Activated CD8-positive, alpha-beta T cell treated with anti-CD3 and anti-CD28 coated beads for 36 hours (primary cell): Measurements from ENCODE around the gene IFNAR2. TPM values are rescaled to one million over a fixed set of nuclear protein-coding genes. Genes with fewer than 3 reads are reported as not detected.

ENCODE experiments used
- ATAC-seq: fragments of 200-7000 bp; cut with Tn5 transposase; one replicate; pipeline ENCODE4 v1.10.0; 2021; ENCODE audit warnings: mild to moderate bottlenecking, moderate library complexity
- CTCF ChIA-PET: fragments of 350-600 bp; sonication (Branson Sonifier 250); formaldehyde crosslinking; loops from one replicate; lab custom pipeline; 2021; ENCODE audit warnings: antibody characterized with exemption; lab: Charles Lee
- POLR2A ChIA-PET: fragments of 350-600 bp; sonication (Branson Sonifier 250); formaldehyde crosslinking; loops from one replicate; lab custom pipeline; 2021; ENCODE audit warnings: antibody characterized with exemption; lab: Charles Lee
- DNase-seq: peaks from one replicate; pipeline ENCODE4 v3.0.0-alpha.2; 2020
- H3K27ac Mint-ChIP-seq: one replicate; pipeline ENCODE4 v1.8.0; 2021; ENCODE audit warnings: mild to moderate bottlenecking, mixed read lengths
- H3K27me3 Mint-ChIP-seq: one replicate; pipeline ENCODE4 v1.8.0; 2021; ENCODE audit warnings: mixed read lengths
- H3K36me3 Mint-ChIP-seq: one replicate; pipeline ENCODE4 v1.8.0; 2021; ENCODE audit warnings: low read depth, mixed read lengths
- H3K4me1 Mint-ChIP-seq: one replicate; pipeline ENCODE4 v1.8.0; 2021; ENCODE audit warnings: low read depth, mixed read lengths
- H3K4me3 Mint-ChIP-seq: one replicate; pipeline ENCODE4 v1.8.0; 2021; ENCODE audit warnings: mild to moderate bottlenecking, moderate library complexity, mixed read lengths
- H3K9me3 Mint-ChIP-seq: one replicate; pipeline ENCODE4 v1.8.0; 2021; ENCODE audit warnings: mixed read lengths
- CTCF ChIP-seq: fragments of 200-600 bp; IDR thresholded peaks from one replicate; pipeline ENCODE4 v1.8.0; 2022; ENCODE audit warnings: antibody characterized with exemption, mild to moderate bottlenecking
- intact Hi-C: fragments of 100-400 bp; cut with micrococcal nuclease; formaldehyde crosslinking; loops from one replicate; pipeline ENCODE4 v1.10.0; 2022
- total RNA-seq, 2 experiments: library from RNA; stranded (reverse); gene quantifications; one replicate each; pipeline ENCODE4 v1.2.3, GENCODE V29; 2021

The IFNAR2 gene
- total RNA-seq, 2 experiments from 2014 or later = 34.3 to 38.6 TPM

GRCh38 chr21:33231526-33231925, 1.8 kb downstream of the IFNAR2 start:
- peaks cover 25% of the 10 kb centered on the region for H3K36me3 Mint-ChIP-seq
- ChIA-PET POLR2A (interaction anchor here (1.0 to 1.5 kb wide), 3 partner anchors 13 to 34 kb away, joined by 4 to 10 read pairs (median 4); partner anchors contain the start of gene IL10RB), CTCF (interaction anchor here (1.2 to 1.4 kb wide), 2 partner anchors 93 to 130 kb away, joined by 3 to 4 read pairs; partner anchors contain the start of gene IFNAR1)
- H3K27me3 Mint-ChIP-seq = no peaks in the 10 kb centered on the region
- H3K4me1 Mint-ChIP-seq = peaks cover 59% of the 10 kb centered on the region
- ATAC-seq (peak; percentile 66), DNase-seq (peak; percentile 75)
- intact Hi-C loops = no loop called here
- TF ChIP-seq CTCF = no peak
- H3K9me3 Mint-ChIP-seq = no peaks in the 10 kb centered on the region
- peak overlapping the region; percentile 87 for H3K4me3 Mint-ChIP-seq
- H3K27ac Mint-ChIP-seq = peak overlapping the region; percentile 90

GRCh38 chr21:33232291-33233034, 2.7 kb downstream of the IFNAR2 start:
- Mint-ChIP-seq H3K9me3 (no peaks in the 10 kb centered on the region), H3K36me3 (peaks cover 30% of the 10 kb centered on the region), H3K27ac (peak overlapping the region; percentile 90), H3K4me3 (peak overlapping the region; percentile 87), H3K4me1 (peaks cover 64% of the 10 kb centered on the region), H3K27me3 (no peaks in the 10 kb centered on the region)
- intact Hi-C loops = no loop called here
- POLR2A ChIA-PET = interaction anchor here (0.9 to 1.5 kb wide), 4 partner anchors 14 to 93 kb away, joined by 3 to 10 read pairs (median 4); partner anchors contain the start of genes IFNAR1 and IL10RB
- no peak for DNase-seq
- no peak for TF ChIP-seq CTCF
- ATAC-seq = no peak
- CTCF ChIA-PET = interaction anchor here (0.7 to 1.4 kb wide), 2 partner anchors 32 to 130 kb away, joined by 3 to 4 read pairs; no protein-coding TSS in a partner anchor

GRCh38 chr21:33234635-33235520, 5.1 kb downstream of the IFNAR2 start:
- DNase-seq (peak; percentile 59), ATAC-seq (peak; percentile 10)
- Mint-ChIP-seq H3K9me3 (no peaks in the 10 kb centered on the region), H3K27me3 (no peaks in the 10 kb centered on the region), H3K4me3 (no peak overlapping the region), H3K27ac (peak overlapping the region; percentile 77), H3K36me3 (peaks cover 32% of the 10 kb centered on the region), H3K4me1 (peaks cover 71% of the 10 kb centered on the region)
- no peak for TF ChIP-seq CTCF
- ChIA-PET CTCF (interaction anchor here (1.1 to 1.9 kb wide), 2 partner anchors 9 to 38 kb away, joined by 4 to 8 read pairs; no protein-coding TSS in a partner anchor), POLR2A (interaction anchor here (0.6 to 1.8 kb wide), 7 partner anchors 16 to 90 kb away, joined by 3 to 8 read pairs (median 3); partner anchors contain the start of genes IFNAR1 and IL10RB)
- intact Hi-C loops = loop anchor here (5.0 kb wide), 1 partner anchor 147 kb away; no protein-coding TSS in a partner anchor

- ChIA-PET CTCF (no interaction called here), POLR2A (interaction anchor here (2.2 kb wide), 1 partner anchor 10 kb away, joined by 7 read pairs; no protein-coding TSS in a partner anchor)
- ATAC-seq (no peak), DNase-seq (no peak)
- H3K4me1 Mint-ChIP-seq = peaks cover 83% of the 10 kb centered on the region
- intact Hi-C loops = loop anchor here (5.0 kb wide), 1 partner anchor 146 kb away; no protein-coding TSS in a partner anchor
- peak overlapping the region; percentile 92 for H3K27ac Mint-ChIP-seq
- H3K9me3 Mint-ChIP-seq = no peaks in the 10 kb centered on the region
- H3K36me3 Mint-ChIP-seq = peaks cover 30% of the 10 kb centered on the region
- no peak overlapping the region for H3K4me3 Mint-ChIP-seq
- H3K27me3 Mint-ChIP-seq = no peaks in the 10 kb centered on the region
- TF ChIP-seq CTCF = no peak
Measured at GRCh38 chr21:33236013-33236686, 6.4 kb downstream of the IFNAR2 start.
